C4-2B (cell line): ENCODE measurements around the gene MGAT5B.

Experiments used
- CTCF ChIP-seq: fragments of 450-650 bp; conservative IDR thresholded peaks from 2 replicates; pipeline ENCODE4 v1.5.1; 2017; ENCODE audit warnings: mild to moderate bottlenecking
- ZFX ChIP-seq: fragments of 450-650 bp; IDR thresholded peaks from 2 replicates; pipeline ENCODE4 v1.6.1; 2017

GRCh38 chr17:76958974-76959373 is 90.8 kb downstream of the MGAT5B start:
- TF ChIP-seq CTCF (no peak), ZFX (no peak)
